Measurements from ENCODE around the gene PTPRM. TPM values are rescaled to one million over a fixed set of nuclear protein-coding genes. Genes with fewer than 3 reads are reported as not detected.
"Not testable (repeated sequence)": the region's sequence is repeated elsewhere in the genome, so short reads cannot be mapped to it uniquely, and the experiment has no call there.

Gene PTPRM
- total RNA-seq, 1 donor from 2014 or later = 32.3 TPM

DNA sequence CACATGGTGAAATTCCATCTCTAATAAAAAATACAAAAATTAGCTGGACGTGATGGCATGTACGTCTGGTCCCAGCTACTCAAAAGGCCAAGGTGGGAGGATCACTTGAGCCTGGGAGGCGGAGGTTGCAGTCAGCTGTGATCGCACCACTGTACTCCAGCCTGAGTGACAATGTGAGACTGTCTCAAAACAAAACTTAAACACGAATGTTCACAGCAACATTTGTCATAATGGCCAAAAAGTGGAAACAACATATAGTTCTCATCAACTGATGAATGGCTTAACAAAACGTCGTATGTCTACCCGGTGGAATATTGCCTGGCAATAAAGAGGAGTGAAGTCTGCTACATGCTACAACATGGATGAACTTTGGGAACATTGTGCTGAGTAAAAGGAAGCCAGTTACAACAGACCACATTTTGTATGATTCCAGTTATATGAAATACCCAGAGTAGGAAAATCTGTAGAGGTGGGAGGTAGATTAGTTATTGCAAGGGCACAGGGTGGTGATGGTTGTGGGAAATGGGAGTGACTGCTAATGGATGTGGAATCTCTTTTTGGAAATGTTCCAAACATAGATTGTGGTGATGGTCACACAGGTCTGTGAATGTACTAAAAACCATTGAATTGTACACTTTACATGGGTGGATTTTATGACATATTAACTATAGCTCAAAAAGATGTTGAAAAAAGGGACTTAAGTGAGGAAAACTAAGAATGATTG lies 478.2 kb downstream of the PTPRM start:
- DNase-seq (ENCODE audit: low read depth in 2 of 2) = no peak

DNA sequence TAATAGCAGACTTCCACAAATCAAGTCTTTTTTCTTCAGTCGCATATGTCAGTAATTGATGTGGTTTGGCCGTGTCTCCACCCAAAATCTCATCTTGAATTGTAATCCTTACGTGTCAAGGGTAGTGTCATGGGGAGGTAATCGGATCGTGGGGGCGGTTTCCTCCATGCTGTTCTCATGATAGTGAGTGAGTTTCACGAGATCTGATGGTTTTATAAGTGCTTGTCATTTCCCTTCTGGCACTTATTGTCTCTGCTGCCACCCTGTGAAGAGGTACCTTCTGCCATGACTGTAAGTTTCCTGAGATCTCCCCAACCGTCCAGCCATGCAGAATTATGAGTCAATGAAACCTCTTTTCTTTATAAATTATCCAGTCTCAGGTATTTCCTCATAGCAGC lies 478.8 kb downstream of the PTPRM start:
- no peak for DNase-seq (ENCODE audit: low read depth in 2 of 2)

DNA sequence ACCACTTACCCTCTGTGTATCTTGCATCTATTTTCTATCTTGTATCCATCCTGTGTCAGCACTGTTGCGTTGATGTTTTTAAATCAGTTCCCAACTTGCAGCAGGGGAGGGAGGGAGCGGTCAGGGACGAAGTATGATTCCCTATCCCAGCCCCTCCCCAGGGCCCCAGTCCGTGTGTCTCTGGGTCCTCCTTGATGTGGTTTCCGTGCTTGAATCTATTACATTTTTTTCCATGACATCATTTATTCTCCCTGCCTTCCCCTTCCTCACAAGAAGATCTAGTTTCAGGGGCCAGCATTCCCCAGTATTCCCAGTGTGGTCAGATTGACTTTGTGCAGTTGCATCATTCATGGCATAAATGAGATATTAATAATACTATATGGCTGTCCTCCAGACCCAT lies 479.3 kb downstream of the PTPRM start:
- no peak for DNase-seq (ENCODE audit: low read depth in 2 of 2)

- peak in 1 of 2 donors; percentile 56 for DNase-seq (ENCODE audit: low read depth in 2 of 2)
These were observed 482.0 kb downstream of the PTPRM start for GRCh38 chr18:8049147-8049546.

GRCh38 chr18:8050616-8051329 lies 483.7 kb downstream of the PTPRM start:
- DNase-seq (ENCODE audit: low read depth in 2 of 2) = peak in 1 of 2 donors; percentile 35

DNA sequence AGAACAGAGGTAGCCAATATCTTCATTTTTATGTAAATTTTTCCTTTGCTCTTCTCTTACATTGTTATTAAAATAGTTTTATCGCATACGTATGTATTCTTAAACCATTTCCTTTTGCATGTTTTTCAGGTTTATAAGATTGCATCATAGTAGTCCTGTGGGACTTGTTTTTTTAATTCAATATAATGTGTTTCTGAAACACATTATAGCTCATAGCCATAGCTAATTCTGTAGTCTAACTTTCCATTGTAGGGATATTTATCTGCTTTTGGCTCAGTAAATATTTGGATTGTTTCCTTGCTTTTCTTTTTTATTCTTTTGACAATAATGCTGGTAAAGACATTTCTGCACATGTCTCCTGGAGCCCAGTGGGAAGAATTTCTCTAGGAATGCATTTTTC lies 484.3 kb downstream of the PTPRM start:
- DNase-seq (ENCODE audit: low read depth in 2 of 2) = peak in 1 of 2 donors; percentile 35

GRCh38 chr18:8052237-8052701 lies 485.2 kb downstream of the PTPRM start:
- no peak for DNase-seq (ENCODE audit: low read depth in 2 of 2)

- no peak for DNase-seq (ENCODE audit: low read depth in 2 of 2)
These were observed 489.6 kb downstream of the PTPRM start for GRCh38 chr18:8056723-8057122.

GRCh38 chr18:8063152-8063551 lies 496.0 kb downstream of the PTPRM start:
- DNase-seq (ENCODE audit: low read depth in 2 of 2) = not testable (repeated sequence)

- DNase-seq (ENCODE audit: low read depth in 2 of 2) = no peak
These were observed 496.6 kb downstream of the PTPRM start for GRCh38 chr18:8063733-8064132.

DNA sequence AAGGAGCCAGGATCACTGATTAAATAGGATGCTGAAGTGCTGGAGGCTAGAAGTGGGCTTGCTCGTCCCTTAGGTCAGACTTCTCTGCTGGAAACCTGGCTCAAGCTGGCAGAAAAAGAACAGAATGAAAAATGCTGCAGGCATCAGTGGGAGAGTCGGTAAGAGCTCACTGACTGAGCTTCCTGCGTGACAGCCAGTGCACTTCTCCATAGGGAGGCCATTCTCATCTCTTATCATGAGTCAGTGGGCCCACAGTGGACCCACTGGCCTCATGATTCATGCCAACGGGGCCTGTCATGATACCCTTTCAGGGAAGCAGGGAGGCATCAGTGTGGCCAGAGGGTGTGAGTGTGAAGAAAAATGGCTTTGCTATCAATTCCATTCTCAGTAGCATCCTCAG lies 498.2 kb downstream of the PTPRM start:
- no peak for DNase-seq (ENCODE audit: low read depth in 2 of 2)

GRCh38 chr18:8065773-8066172 lies 498.7 kb downstream of the PTPRM start:
- no peak for DNase-seq (ENCODE audit: low read depth in 2 of 2)

DNA sequence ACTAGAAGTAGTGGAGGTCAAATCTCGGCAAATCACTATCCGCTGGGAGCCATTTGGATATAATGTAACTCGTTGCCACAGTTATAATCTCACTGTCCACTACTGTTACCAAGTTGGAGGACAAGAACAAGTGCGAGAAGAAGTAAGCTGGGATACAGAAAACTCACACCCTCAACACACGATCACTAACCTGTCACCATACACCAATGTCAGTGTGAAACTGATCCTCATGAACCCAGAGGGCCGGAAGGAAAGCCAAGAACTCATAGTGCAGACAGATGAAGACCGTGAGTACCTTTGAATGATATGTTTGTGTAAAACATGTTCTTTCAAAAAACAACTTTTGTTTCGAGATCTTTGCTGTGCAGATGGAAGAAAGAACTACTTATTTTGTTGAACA lies 502.6 kb downstream of the PTPRM start:
- DNase-seq (ENCODE audit: low read depth in 2 of 2) = no peak

DNA sequence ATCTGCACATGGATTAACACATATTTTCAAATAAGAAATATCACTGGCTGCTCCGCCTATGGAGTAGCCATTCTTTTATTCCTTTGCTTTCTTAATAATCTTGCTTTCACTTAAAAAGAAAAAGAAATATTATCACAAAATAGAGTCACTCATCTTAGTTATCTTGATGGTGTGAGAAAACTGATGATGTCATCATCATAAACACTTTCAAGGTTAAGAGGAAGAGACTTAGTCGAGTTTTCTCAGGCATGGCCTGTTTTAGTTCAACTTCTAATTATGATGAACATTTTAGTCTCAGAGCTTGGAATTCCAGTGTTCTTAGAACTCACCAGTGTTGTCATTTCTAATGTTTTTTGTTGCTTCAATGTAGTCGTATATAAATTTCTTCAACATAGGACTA lies 506.1 kb downstream of the PTPRM start:
- DNase-seq (ENCODE audit: low read depth in 2 of 2) = no peak

DNA sequence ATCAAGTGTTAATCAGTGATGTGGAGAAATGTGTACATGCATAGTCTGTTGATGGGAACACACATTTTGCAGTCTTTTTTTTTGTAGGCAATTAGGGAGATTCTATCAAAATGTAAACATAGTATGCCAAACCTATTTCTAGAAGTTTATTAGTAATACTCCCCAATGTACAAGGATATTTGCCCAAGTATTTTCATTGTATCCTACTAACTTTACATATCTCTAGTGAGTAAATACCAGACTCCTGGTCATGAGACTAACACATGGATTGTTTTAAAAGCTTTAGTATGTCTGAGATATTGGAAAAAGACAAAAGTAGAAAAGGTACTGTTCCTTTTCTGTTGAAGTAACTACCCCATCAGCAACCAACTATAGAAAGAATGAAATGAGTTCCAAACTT lies 513.0 kb downstream of the PTPRM start:
- no peak for DNase-seq (ENCODE audit: low read depth in 2 of 2)

DNA sequence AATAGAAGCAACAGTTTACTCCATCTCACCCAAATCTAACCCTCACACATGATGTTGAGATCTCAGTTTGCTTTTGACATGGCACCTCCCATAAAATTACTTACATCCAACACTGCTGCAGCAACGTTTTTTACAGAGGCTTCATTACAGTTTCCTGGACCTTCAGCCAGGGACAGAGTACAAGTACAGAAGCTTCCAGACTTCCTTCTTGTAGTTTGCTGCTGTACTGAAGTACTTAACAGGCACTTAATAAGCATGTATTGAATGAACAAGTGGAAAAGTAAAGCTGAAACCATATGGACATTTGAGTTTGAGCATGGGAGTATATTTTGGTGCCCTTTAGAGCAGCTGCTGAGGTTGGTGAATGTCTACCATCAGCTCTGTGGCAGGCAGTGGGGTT lies 514.2 kb downstream of the PTPRM start:
- no peak for DNase-seq (ENCODE audit: low read depth in 2 of 2)

GRCh38 chr18:8081872-8082553 lies 514.9 kb downstream of the PTPRM start:
- DNase-seq (ENCODE audit: low read depth in 2 of 2) = no peak

DNA sequence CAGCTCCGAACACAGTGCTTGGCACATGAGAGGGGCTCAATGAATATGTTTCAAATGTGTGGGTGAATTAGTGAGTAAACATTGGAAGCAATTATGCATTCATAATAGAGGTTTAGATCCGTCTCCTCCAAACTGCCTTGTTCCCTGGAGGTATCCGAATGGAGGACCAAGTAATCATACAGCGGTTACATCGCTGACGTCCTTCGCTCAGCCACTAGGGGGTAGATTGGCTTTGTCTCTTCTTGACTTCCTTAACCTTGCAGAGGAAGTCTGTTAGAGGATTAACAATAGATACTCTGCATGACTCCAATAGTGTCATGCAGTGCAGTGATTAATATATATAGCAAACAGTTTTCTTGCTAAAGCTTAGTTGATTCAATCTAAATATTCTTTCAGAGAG lies 517.0 kb downstream of the PTPRM start:
- DNase-seq (ENCODE audit: low read depth in 2 of 2) = peak; percentile 17 to 69

GRCh38 chr18:8088626-8089025 lies 521.5 kb downstream of the PTPRM start:
- no peak for DNase-seq (ENCODE audit: low read depth in 2 of 2)

GRCh38 chr18:8091035-8091434 lies 523.9 kb downstream of the PTPRM start:
- no peak for DNase-seq (ENCODE audit: low read depth in 2 of 2)

GRCh38 chr18:8095947-8096570 lies 528.9 kb downstream of the PTPRM start:
- DNase-seq (ENCODE audit: low read depth in 2 of 2) = no peak

- no peak for DNase-seq (ENCODE audit: low read depth in 2 of 2)
These were observed 530.3 kb downstream of the PTPRM start for GRCh38 chr18:8097399-8097798.

All from dermis microvascular lymphatic vessel endothelial cell (primary cell).